ENCODE data around the gene CYTH4.

Gene CYTH4

DNA sequence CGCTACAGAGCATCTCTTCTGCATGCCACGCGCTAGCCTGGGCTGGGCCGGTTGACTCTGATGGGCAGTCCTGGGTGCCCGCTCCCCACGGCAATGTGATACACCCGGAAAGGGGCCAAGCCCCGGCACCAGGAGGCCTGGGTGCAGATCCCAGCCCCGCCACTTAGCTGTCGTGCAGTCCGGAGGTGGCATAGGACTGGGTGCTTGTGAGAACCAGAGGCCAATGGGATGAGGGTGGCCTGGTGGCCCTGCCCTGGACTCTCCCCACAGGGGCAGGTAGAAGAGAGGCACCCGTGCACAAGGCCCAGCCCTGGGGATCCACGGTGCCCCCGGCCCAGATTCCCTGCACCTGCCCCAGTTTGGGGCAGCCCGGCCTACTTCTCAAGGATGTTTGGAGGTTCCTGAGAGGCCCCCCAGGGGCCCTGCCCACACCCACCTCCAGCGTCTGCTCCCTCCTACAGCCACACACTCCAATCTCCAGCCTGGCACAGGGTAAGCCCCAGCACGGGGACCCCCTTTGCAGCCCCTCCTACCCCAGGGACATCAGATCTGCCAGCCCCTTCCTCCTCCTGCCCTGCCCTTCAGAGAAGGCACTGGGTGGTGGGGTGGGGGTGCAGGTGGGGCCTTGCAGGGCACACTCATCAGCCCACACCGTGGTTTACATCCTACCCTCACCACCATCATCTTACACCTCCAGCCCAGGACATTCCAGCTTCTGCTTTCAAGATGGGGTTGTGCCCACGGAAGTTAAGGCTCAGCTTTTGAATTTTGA lies 66.9 kb downstream of the CYTH4 start:
- DNase-seq (ENCODE audit: low read depth), result no peak

DNA sequence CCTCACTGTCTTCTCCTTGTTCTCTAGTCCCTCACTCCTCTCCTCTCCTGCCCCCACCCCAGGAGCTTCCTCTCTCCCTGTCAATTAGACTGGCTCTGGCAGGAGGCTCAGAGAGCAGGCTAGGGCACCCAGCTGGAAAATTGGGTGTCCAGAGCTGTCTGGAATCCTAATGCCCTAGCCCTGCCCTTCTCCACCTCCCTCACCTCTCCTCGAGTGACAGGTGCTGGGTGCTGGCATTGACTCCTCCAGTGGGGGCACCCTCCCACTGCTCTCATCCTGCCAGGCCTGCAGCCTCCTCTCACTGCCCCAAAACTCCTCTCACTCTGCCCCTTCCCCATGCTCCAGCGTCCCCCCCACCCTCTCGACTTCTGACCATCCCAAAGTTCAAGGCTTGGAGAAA lies 68.9 kb downstream of the CYTH4 start:
- no peak for DNase-seq (ENCODE audit: low read depth)

DNA sequence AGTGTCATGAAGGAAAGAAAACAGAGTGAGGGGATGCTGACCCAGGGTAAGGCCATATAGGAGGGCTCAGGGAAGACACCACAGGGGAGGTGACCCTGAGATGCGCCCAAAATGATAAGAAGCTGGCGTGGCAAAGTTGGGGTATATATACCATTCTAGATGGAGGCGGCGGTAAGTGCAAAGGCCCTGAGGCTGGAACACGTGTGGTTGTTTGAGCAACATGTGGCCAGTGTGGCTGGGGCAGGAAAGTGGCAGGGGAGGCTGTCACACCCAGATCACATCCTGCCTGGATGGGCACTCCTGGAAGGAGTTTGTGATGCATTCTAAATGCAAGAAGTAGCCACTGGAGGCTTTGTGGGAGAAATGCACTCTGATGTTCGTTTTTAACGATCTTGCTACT lies 70.2 kb downstream of the CYTH4 start:
- no peak for DNase-seq (ENCODE audit: low read depth)

DNA sequence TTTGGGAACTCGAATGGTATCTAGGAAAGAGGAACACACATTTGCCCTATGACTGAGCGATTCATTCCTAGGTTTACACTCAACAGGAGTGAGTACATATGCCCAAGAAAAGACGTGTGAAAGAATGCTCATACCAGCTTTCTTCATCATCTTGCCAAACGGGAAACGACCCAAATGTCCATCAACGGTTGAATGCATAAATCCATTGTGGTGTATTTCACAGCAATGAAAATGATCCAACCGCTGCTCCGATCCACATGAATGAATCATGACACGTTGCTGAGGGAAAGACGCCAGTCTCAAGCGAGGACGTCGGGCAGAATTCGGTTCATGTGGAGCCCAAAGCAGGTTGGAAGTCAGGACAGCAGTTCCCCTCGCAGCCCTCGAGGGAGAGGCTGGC lies 71.5 kb downstream of the CYTH4 start:
- no peak for DNase-seq (ENCODE audit: low read depth)

DNA sequence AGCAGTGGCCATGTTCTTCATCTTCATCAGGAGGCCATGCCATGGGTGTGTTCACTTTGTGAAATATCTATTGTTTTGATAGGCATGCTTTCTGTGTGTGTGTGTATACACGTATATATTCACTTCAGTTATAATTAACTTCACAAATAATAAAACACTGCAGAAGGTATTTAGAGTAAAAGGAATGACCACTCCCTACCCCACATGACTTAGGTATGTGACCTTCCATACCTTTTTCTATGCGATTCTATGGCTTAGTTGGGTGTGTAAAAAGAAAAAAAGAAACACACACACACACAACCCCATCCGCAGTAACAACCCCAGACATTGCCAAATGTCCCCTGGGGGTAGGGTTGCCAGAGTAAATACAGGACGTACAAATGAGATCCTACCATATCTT lies 72.0 kb downstream of the CYTH4 start:
- DNase-seq (ENCODE audit: low read depth), result no peak

DNA sequence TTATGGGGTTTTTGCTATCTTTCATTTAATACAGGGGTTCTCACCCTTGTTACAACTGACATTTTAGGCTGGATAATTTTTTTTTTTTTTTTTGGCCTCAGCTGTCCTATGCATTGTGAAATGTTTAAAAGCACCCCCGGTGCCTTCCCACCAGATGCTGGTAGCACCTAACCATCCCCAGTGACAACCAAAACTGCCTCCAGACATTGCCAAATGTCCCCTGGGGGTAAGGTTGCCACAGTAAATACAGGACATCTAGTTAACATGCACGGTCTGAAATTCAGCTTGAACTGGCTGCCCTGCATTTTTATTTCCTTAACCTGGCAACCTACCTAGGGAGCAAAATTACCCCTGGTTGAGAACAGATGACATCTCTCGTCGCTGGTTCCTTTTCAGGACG lies 72.4 kb downstream of the CYTH4 start:
- DNase-seq (ENCODE audit: low read depth), result no peak

DNA sequence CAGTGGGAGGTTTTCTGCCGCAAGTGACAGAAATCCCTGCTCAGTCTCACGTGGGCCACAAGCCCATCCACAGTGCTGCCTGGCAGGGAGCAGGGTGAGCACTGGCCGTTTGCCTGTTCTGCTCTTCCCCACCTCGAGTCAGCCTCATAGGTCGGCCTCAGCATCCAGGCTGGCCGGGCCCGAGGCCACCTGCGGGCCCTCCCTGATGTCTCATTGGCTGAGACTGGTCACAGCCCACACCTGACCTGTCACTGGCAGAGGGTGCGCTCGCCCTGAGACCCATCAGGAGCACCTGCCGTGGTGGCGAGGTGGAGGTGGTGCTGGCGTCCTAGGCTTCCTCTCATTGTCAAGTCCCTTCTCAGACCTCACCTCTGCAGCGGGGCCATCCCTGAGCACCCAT lies 72.9 kb downstream of the CYTH4 start:
- DNase-seq (ENCODE audit: low read depth), result no peak

DNA sequence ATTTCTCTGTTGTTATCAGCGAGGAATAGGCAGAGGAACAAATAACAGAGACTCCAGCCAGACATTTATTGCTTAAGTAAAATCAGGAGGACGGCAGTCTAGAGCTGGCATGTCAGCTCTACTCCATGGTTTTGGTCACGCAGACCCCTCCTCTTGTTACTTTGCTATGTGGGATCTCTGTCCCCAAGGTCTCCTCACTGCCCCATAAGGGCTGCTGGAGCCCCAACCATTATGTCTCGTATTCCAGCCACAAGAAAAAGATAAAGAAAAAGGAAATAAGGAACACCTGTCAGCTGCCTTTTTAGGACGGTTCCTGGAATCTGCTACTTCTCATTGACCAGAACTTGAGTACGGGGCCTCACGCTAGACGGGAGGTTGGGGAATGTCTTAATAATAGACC lies 74.6 kb downstream of the CYTH4 start:
- no peak for DNase-seq (ENCODE audit: low read depth)

DNA sequence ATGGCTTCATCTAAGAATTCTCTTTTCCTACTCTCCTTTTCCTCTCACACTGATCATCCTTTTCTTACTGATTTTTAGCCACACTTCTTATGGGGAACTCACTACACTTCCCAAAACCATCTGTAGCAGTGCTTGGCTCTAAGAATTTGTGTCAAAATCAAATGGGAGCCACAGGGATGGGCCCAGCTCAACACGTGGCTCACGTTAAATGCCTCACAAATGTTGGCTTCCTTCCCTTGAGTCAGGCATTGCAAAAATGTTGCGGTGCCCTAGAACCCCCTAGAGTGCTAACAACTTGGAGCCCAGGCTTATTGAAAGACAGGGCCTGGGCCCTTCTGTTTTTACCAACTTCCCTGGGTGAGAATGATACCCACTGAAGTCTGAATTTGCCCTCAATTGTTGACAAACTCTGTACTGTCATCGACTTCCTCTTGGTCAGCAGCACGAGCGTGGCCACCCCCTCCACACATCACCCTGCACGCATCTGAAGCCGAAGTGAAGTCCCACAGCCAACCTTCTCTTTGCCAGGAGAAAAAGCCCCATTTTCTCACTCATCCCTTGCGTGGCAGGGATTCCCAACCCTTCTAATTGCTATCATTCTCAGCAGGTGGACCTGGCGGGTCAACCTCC lies 75.3 kb downstream of the CYTH4 start:
- DNase-seq (ENCODE audit: low read depth), result no peak

DNA sequence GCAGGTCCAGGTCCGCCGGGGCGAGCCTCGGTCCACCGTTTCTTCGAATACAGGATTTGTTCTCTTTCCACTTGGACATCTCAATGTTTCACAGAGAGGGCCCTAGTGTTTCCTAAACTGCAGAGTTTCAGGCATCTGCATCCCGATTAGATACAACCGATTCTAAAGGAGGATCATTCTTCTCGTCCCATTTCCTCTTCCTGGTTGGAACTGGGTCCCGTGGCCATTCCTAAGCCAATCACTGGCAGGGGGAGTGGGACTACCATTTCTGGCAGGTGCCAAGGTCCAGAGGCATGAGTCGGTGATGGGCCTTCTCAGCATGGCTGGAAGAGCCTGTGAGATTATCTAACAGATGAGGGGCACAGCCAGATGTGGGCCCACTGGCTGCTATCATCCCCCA lies 76.1 kb downstream of the CYTH4 start:
- no peak for DNase-seq (ENCODE audit: low read depth)

DNA sequence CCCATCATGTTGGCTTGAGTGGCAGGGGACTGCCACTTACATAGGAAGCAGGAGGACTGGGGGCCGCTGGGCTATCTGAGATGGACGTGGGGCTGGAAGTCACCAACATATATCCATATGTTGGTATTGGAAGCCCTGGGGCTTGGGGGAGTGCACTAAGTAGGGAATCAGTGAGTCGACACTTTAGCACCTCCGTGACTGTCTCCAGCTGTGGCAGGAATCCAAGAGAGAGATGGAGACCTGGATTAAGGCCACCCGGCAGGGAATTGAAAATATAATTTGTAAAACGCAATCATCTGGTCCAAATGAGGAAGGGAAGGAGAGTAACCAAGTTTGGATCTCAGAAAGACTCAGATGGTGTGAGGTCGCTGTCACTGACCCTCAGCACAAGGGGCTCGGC lies 76.6 kb downstream of the CYTH4 start:
- no peak for DNase-seq (ENCODE audit: low read depth)

DNA sequence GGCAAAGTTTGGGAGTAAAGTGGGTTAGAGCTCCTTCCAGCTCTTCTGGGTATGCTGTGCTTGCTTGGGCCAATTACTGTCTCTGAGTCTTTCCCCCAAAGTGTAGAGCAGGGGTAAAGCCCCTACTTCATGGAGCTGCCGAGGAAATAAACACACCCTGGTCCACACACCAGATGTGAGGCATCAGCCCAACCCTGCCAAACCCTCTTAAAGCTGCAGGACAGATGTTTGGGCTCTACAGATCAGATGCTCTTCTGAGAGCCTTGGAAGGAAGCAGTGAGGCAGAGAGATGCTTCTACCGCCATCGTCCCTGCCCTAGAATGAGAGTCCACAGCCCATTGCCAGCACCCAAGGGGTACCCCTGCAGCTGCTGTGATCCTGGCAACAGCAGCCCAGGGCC lies 80.3 kb downstream of the CYTH4 start:
- DNase-seq (ENCODE audit: low read depth), result no peak

DNA sequence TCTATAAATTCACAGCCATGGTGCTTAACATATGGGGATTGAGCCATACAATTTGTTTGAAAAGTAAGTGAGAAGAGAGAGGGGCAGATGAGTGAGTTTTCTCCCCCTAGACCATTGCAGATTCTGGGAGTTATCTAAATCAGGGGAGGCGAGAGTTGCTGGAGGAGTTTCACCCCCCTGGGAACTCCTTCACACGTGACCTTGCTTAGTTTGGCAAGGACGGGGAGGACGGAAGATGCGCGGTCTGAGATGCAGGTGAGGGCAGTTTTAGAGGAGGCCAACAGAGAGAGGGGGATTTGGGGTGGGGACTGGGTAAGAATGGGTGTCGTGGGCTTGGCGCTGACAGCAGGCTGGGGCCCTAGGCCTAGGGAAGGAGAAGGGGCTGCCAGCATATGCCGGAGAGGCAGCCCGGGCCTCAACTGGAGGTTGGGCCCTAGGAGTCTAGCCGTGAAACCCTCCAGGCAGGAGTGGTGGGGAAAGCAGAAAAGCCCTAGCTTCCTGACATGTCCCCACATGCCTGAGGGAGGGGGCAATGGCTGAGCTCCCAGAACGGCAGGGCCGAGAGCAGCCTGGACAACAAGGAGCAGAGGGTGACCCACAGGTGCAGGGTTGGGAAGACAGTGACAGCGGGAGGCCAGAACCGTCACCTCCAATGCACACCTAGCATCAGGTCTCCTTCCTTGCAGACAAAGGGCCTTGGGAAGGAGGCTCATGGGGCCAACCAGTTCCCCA lies 81.1 kb downstream of the CYTH4 start:
- DNase-seq (ENCODE audit: low read depth), result no peak
